Measurements from ENCODE around the gene SERPINI1.

DNA sequence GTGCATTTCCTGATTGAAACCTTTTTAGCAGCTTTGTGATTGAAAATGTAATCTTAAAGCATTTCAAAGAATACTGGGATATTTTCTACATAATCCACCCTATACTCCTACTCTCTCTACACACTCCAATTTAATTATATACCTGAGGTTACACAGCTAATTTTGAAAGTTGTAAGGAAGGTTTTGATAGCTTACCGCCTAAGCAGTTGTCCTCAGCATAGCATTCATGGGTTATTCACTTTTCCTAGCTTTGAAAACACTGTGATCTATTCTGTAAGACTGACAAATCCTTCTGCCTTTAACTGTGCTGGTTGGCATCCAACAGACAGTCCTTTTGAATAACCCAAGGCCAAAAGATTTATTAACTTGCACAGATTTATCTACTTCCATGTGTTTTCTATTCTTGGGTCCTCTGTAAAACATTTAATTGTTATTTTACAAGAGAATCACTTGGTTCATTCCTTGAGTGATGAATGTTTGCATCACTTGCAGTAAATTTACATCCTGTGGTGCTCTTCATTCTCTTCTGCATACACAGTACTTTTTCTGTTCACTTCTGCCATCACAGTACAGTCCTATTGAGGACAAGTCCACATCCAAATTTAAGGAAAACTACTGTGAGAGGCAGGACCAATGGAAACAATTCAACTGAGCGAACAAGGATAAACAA is 44.8 kb downstream of the SERPINI1 start:
- TF ChIP-seq, protein P1, sequence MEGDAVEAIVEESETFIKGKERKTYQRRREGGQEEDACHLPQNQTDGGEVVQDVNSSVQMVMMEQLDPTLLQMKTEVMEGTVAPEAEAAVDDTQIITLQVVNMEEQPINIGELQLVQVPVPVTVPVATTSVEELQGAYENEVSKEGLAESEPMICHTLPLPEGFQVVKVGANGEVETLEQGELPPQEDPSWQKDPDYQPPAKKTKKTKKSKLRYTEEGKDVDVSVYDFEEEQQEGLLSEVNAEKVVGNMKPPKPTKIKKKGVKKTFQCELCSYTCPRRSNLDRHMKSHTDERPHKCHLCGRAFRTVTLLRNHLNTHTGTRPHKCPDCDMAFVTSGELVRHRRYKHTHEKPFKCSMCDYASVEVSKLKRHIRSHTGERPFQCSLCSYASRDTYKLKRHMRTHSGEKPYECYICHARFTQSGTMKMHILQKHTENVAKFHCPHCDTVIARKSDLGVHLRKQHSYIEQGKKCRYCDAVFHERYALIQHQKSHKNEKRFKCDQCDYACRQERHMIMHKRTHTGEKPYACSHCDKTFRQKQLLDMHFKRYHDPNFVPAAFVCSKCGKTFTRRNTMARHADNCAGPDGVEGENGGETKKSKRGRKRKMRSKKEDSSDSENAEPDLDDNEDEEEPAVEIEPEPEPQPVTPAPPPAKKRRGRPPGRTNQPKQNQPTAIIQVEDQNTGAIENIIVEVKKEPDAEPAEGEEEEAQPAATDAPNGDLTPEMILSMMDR (IDR thresholded peaks at IDR 0.05; ENCODE audit: poor library complexity) = no peak
- TF ChIP-seq EZH2phosphoT487 (IDR thresholded peaks at IDR 0.05; ENCODE audit: low read depth, severe bottlenecking, unreplicated experiment) = no peak

Measured in hepatocyte (in vitro differentiated cells).